Stomach smooth muscle (tissue), 2 donors: ENCODE results near the gene LRRC45.
A peak's percentile ranks its signal among the peaks of the same experiment; 100 is the strongest.

ENCODE experiments used
- H3K27ac ChIP-seq: one replicate; pipeline ENCODE4 v1.7.0; 2013; ENCODE audit warnings: mild to moderate bottlenecking, low read length, inconsistent platforms
- H3K27me3 ChIP-seq, 2 donors: one replicate each; pipeline ENCODE4 v1.7.0; 2013; ENCODE audit warnings: low read length in 2 of 2; ENCODE audit not compliant: insufficient read depth in 2 of 2, control insufficient read depth in 1 of 2
- H3K36me3 ChIP-seq, 2 donors: one replicate each; pipeline ENCODE4 v1.7.0; 2013; ENCODE audit warnings: low read length in 2 of 2; ENCODE audit not compliant: control insufficient read depth in 2 of 2, insufficient read depth in 2 of 2
- H3K4me1 ChIP-seq: one replicate; pipeline ENCODE4 v1.7.0; 2013; ENCODE audit warnings: low read length; ENCODE audit not compliant: control insufficient read depth, insufficient read depth
- H3K4me3 ChIP-seq, 2 donors: one replicate each; pipeline ENCODE4 v1.7.0; 2013; ENCODE audit warnings: low read length in 2 of 2
- H3K9ac ChIP-seq, 2 donors: one replicate each; pipeline ENCODE4 v1.7.0; 2013; ENCODE audit warnings: low read length in 2 of 2, mild to moderate bottlenecking in 1 of 2
- H3K9me3 ChIP-seq, 2 donors: one replicate each; pipeline ENCODE4 v1.7.0; 2013; ENCODE audit warnings: low read length in 2 of 2; ENCODE audit not compliant: control insufficient read depth in 2 of 2
- donor health status: healthy.
- donor health status: Pancreatic carcinoma.

Gene LRRC45

GRCh38 chr17:82022310-82022980 is 660 bp upstream of the LRRC45 start, which contains the start of gene CENPX:
Gene CENPX, minus strand, starts transcription at chr17:82022878. Its CDS starts 17 bp downstream, at chr17:82022861.
- peak within 1 kb of the TSS; percentile 76 to 85 for H3K4me3 ChIP-seq
- H3K27ac ChIP-seq, result no peak within 1 kb of the TSS
- peak within 1 kb of the TSS; percentile 80 to 83 for H3K9ac ChIP-seq
- no peaks in the 10 kb centered on the region for H3K9me3 ChIP-seq
- H3K36me3 ChIP-seq, result peaks cover 3 to 5% of the 10 kb centered on the region in 2 donors
- H3K27me3 ChIP-seq, result no peaks in the 10 kb centered on the region
- peaks cover 37% of the 10 kb centered on the region for H3K4me1 ChIP-seq

GRCh38 chr17:82023447-82024241 is 539 bp downstream of the LRRC45 start:
- peak overlapping the region; percentile 76 to 79 for H3K4me3 ChIP-seq
- H3K36me3 ChIP-seq, result peaks cover 2 to 3% of the 10 kb centered on the region in 2 donors
- H3K27ac ChIP-seq, result no peak overlapping the region
- H3K9ac ChIP-seq, result peak overlapping the region; percentile 53 to 55
- no peaks in the 10 kb centered on the region for H3K9me3 ChIP-seq
- H3K4me1 ChIP-seq, result peaks cover 37% of the 10 kb centered on the region
- no peaks in the 10 kb centered on the region for H3K27me3 ChIP-seq

- no peaks in the 10 kb centered on the region for H3K27me3 ChIP-seq
- H3K4me1 ChIP-seq, result peaks cover 38% of the 10 kb centered on the region
Measured at GRCh38 chr17:82024859-82025258, 1.8 kb downstream of the LRRC45 start.

GRCh38 chr17:82025401-82026107 is 2.4 kb downstream of the LRRC45 start:
- H3K4me3 ChIP-seq, result no peak overlapping the region
- H3K36me3 ChIP-seq, result no peaks in the 10 kb centered on the region
- H3K9me3 ChIP-seq, result no peaks in the 10 kb centered on the region
- no peaks in the 10 kb centered on the region for H3K27me3 ChIP-seq
- no peak overlapping the region for H3K27ac ChIP-seq
- H3K9ac ChIP-seq, result no peak overlapping the region
- peaks cover 45% of the 10 kb centered on the region for H3K4me1 ChIP-seq

More at GRCh38 chr17:82024859-82025258, 1.8 kb downstream of the LRRC45 start:
- H3K36me3 ChIP-seq, result no peaks in the 10 kb centered on the region
- no peak overlapping the region for H3K4me3 ChIP-seq
- H3K27ac ChIP-seq, result no peak overlapping the region
- H3K9me3 ChIP-seq, result no peaks in the 10 kb centered on the region
- H3K9ac ChIP-seq, result no peak overlapping the region

- H3K36me3 ChIP-seq, result no peaks in the 10 kb centered on the region
- H3K27ac ChIP-seq, result no peak overlapping the region
- no peaks in the 10 kb centered on the region for H3K9me3 ChIP-seq
- no peak overlapping the region for H3K9ac ChIP-seq
- H3K27me3 ChIP-seq, result peaks cover 0 to 12% of the 10 kb centered on the region in 2 donors
- H3K4me1 ChIP-seq, result peaks cover 40% of the 10 kb centered on the region
- H3K4me3 ChIP-seq, result no peak overlapping the region
Measured at GRCh38 chr17:82028246-82028645, 5.1 kb downstream of the LRRC45 start.

GRCh38 chr17:82028966-82029365 is 5.9 kb downstream of the LRRC45 start:
- no peaks in the 10 kb centered on the region for H3K9me3 ChIP-seq
- no peak overlapping the region for H3K4me3 ChIP-seq
- peaks cover 33% of the 10 kb centered on the region for H3K4me1 ChIP-seq
- no peak overlapping the region for H3K9ac ChIP-seq
- H3K27ac ChIP-seq, result no peak overlapping the region
- peaks cover 0 to 12% of the 10 kb centered on the region in 2 donors for H3K27me3 ChIP-seq
- no peaks in the 10 kb centered on the region for H3K36me3 ChIP-seq

GRCh38 chr17:82029391-82029790 is 6.3 kb downstream of the LRRC45 start:
- Histone ChIP-seq H3K9me3 (no peaks in the 10 kb centered on the region), H3K4me1 (peaks cover 29% of the 10 kb centered on the region), H3K27me3 (peaks cover 0 to 12% of the 10 kb centered on the region in 2 donors), H3K27ac (no peak overlapping the region), H3K36me3 (no peaks in the 10 kb centered on the region), H3K4me3 (no peak overlapping the region), H3K9ac (no peak overlapping the region)

GRCh38 chr17:82029990-82030469 is 6.9 kb downstream of the LRRC45 start:
- peak overlapping the region in 1 of 2 donors; percentile 71 for H3K4me3 ChIP-seq
- H3K27me3 ChIP-seq, result peaks cover 0 to 12% of the 10 kb centered on the region in 2 donors
- H3K9ac ChIP-seq, result no peak overlapping the region
- H3K4me1 ChIP-seq, result peaks cover 25% of the 10 kb centered on the region
- no peaks in the 10 kb centered on the region for H3K9me3 ChIP-seq
- no peak overlapping the region for H3K27ac ChIP-seq
- H3K36me3 ChIP-seq, result no peaks in the 10 kb centered on the region

GRCh38 chr17:82030470-82031302 is 7.6 kb downstream of the LRRC45 start:
- H3K9me3 ChIP-seq, result no peaks in the 10 kb centered on the region
- peaks cover 25% of the 10 kb centered on the region for H3K4me1 ChIP-seq
- peaks cover 0 to 12% of the 10 kb centered on the region in 2 donors for H3K27me3 ChIP-seq
- no peak overlapping the region for H3K27ac ChIP-seq
- no peaks in the 10 kb centered on the region for H3K36me3 ChIP-seq
- H3K4me3 ChIP-seq, result peak overlapping the region; percentile 52 to 71
- H3K9ac ChIP-seq, result peak overlapping the region in 1 of 2 donors; percentile 28
